Medulla oblongata (tissue), 1 donor: Measurements from ENCODE around the gene KDM6A.
A peak's percentile ranks its signal among the peaks of the same experiment; 100 is the strongest.
"Not testable (repeated sequence)": the region's sequence is repeated elsewhere in the genome, so short reads cannot be mapped to it uniquely, and the experiment has no call there.

Experiments used
- DNase-seq: peaks from one replicate; pipeline ENCODE4 v3.0.0-alpha.2; 2015; ENCODE audit errors: extremely low spot score

Gene KDM6A

GRCh38 chrX:44961817-44962607 is 89.0 kb downstream of the KDM6A start:
- no peak for DNase-seq

DNA sequence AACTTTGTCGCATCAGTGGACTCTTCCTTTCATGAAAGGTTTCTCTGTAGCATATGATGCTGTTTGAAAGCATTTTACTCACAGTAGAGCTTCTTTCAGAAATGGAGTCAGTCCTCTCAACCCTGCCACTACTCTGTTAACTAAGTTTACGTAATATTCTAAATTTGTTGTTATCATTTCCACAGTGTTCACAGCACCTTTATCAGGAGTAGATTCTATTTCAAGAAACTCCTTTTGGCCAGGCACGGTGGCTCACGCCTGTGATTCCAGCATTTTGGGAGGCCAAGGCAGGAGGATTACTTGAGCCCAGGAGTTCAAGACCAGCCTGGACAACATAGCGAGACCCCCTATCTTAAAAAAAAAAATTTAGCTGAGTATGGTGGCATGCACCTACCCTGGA is 90.0 kb downstream of the KDM6A start:
- DNase-seq = no peak

- no peak for DNase-seq
Observed at GRCh38 chrX:44967221-44967620, 94.2 kb downstream of the KDM6A start.

GRCh38 chrX:44970709-44971108 is 97.7 kb downstream of the KDM6A start:
- DNase-seq = no peak

DNA sequence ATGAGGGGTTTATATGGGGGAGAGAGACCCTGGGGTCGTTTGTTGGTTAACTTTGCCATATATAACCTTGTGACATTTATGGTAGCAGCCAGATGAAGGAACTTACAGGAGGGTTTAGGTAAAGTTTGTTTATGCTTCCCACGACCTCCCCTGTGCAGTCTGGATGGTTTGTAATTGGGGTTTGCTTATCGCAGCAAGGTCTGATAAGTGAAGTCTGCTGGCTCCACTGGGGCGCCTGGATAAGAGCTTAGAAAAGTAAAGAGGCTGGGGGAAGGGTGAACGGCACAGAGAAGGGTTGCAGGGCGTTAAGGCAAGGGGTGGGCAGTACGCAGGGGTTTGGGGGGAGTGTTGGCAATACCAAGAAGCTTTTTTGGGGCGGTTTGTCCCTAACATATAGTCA is 98.7 kb downstream of the KDM6A start:
- DNase-seq = no peak

- DNase-seq = no peak
Observed at GRCh38 chrX:44972132-44972531, 99.1 kb downstream of the KDM6A start.

- DNase-seq = no peak
Observed at GRCh38 chrX:44973420-44973932, 100.5 kb downstream of the KDM6A start.

- DNase-seq = no peak
Observed at GRCh38 chrX:44974451-44974850, 101.5 kb downstream of the KDM6A start.

- DNase-seq = no peak
Observed at GRCh38 chrX:44975666-44976263, 102.8 kb downstream of the KDM6A start.

DNA sequence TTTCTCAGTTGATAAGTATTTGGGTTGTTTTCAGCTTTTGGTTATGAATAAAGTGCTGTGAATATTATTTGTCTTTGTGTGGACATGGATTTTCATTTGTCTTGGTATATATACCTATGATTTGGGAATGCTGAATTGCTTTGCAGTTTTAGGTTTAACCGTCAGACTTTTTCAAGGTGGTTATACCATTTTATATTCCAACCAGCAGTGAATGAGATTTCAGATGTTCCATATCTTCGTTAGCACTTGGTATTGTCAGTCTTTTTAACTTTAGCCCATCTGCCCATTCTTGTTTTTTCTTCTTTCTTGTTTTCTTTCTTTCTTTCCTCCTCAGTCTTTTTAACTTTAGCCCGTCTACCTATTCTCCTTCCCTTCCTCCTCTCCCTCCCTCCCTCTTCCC is 106.0 kb downstream of the KDM6A start:
- DNase-seq = no peak

DNA sequence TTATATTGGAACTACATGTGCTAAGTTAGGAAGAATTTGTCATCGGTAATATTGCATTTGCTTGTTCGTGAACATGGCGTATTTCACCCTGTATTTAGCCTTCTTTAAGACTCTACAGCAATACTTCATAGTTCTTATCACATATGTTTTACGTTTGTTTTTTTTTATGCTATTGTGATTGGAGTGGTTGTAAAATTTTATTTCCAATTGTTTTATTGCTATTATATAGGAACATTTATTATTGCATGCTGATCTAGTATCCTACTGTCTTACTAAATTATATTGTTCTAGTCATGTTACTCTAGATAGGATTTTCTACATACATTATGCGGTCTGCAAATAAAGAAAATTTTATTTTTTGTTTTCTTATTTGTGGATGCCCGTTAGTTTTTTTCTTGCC is 107.4 kb downstream of the KDM6A start:
- DNase-seq = no peak

GRCh38 chrX:44980883-44981282 is 107.9 kb downstream of the KDM6A start:
- no peak for DNase-seq

DNA sequence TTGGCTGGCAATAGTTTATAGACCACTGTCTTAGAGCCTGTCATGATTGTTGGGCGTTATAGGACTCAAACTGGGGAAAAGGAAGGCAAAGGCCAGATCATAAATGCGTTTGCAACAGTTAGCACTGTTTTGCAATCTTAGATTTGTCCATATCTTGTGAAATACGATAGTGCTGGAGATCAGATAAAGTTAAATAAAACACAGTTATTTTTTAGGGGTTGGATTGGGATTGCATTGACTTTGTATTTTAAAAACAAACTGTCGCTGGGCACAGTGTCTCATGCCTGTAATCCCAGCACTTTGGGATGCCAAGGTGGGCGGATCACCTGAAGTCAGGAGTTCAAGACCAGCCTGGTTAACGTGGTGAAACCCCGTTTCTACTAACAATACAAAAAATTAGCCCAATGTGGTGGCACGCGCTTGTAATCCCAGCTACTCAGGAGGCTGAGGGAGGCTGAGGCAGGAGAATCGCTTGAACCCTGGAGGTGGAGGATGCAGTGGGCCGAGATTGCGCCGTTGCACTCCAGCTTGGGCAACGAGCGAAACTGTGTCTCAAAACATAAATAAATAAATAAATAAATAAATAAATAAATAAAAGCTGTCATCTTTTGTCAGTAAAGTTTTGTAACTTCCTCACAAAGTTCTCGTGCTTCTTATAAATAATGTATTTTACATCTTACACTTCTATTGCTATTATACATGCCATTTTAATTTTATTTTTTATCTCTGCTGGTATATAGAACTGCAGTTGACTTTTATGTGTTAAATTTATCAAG is 117.2 kb downstream of the KDM6A start:
- DNase-seq = no peak

DNA sequence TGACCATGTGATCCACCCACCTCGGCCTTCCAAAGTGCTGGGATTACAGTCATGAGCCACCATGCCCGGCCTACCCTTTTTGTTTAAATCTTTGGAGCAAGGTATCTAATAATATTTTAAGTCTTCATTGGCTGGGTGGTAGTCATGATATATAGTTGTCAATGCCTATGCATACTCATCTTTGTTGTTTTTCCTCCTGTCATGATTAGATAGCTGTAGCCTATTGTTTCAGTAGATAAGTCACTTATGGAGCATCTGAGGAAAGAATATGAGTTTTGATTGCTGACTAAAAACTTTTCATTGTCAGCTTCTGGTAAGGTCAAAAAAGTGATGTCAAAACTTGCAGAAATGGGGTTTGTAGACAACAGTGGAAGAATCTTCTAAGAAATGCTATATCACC is 119.8 kb downstream of the KDM6A start:
- DNase-seq = no peak

DNA sequence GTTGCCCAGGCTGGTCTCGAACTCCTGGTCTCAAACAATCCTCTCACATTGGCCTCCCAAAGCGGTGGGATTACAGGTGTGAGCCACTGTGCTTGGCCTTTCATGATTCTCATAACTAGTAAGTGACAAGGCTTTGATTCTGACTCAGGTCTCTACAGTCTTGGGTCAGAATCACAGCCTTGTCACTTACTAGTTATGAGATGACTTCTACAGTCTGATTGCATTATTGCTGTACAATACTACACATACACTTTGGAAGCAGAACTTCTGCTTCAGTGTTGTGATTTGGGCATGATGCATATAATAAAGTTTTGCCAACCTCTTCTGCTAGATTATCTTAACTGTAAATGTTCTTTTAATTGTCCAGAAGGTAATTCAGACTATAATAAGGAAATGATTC is 123.3 kb downstream of the KDM6A start:
- DNase-seq = no peak

DNA sequence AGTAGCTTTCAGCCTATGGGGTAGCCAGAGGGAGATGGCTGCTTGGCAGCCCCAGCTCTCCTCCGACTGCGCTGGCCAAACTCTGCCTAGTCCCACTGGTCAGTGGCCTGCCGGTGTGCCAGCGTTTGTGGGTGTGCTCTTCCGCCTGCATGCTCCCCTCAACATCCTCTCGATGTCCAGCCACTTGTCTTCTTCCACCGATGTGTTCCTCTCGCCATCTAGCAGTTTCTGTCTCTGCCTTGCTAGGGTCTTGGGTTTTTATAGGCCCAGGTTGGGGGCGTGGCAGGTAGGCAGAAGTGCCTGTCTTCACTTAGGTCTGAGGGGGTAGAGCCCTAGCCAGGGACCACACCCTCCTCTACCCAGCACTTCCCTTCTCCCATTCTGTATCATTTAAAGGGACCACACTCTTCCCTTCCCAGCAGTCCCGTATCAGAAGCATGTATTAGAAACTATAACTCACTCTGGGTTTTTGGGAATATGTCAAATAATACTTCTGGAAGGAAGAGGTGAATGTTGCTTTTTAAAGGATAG is 124.4 kb downstream of the KDM6A start:
- DNase-seq = peak; percentile 2

DNA sequence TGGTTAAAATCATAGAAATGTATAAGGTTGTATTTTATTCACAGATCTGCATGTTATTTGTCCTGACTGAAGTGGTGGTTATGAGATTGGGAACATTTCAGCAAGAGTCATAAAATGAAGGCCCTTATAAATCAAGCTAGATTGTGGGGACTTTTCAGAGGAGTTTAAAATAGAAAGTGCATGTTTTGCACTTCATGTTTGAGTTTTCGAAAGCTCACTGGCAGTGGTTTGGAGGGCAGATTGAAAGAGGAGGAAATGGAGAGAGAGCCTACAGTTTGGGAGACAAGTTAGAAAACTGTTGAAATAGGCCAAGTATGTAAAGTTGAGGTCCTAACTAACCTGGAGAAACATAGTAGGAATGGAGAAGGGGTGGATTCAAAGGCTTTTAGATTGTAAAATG is 124.9 kb downstream of the KDM6A start:
- DNase-seq = peak; percentile 22

GRCh38 chrX:44999237-44999636 is 126.2 kb downstream of the KDM6A start:
- not testable (repeated sequence) for DNase-seq

- DNase-seq = not testable (repeated sequence)
Observed at GRCh38 chrX:44999872-45000271, 126.9 kb downstream of the KDM6A start.

- DNase-seq = no peak
Observed at GRCh38 chrX:45001048-45001447, 128.1 kb downstream of the KDM6A start.

GRCh38 chrX:45003085-45003484 is 130.1 kb downstream of the KDM6A start:
- no peak for DNase-seq
